Endothelial cell of umbilical vein (primary cell): Measurements from ENCODE around the gene HHATL. TPM values are rescaled to one million over a fixed set of nuclear protein-coding genes. Genes with fewer than 3 reads are reported as not detected.

Experiments
- BruUV-seq: library from RNA; stranded (reverse); fragments of 400-500 nt; replicated peaks from 2 replicates; lab custom pipeline; 2021; lab: Mats Ljungman, UMichigan
- CTCF ChIA-PET: fragments of 300-600, 350-600 bp; sonication (Branson Sonifier 250); formaldehyde crosslinking; loops from one replicate; lab custom pipeline; 2021; ENCODE audit warnings: antibody characterized with exemption, inconsistent platforms; lab: Charles Lee
- POLR2A ChIA-PET: fragments of 300-600, 350-600 bp; sonication (Branson Sonifier 250); formaldehyde crosslinking; loops from one replicate; lab custom pipeline; 2021; ENCODE audit warnings: antibody characterized with exemption, inconsistent platforms; lab: Charles Lee
- DNase-seq: peaks from one replicate; pipeline ENCODE4 v3.0.0-alpha.2; 2011; ENCODE audit warnings: low read depth, low spot score
- FAIRE-seq: peaks from 2 replicates; lab custom pipeline; 2011; peaks lifted over from hg19 to GRCh38; lab: Jason Lieb, UNC
- H2AFZ ChIP-seq: 2 replicates; pipeline ENCODE4 v1.6.0; 2012; ENCODE audit warnings: low read depth, low read length, control low read depth, inconsistent platforms
- H3K27ac ChIP-seq: 2 replicates; pipeline ENCODE4 v1.5.1; 2011; ENCODE audit warnings: low read depth, mild to moderate bottlenecking, control low read depth, low read length, moderate library complexity; ENCODE audit not compliant: insufficient read depth
- H3K27me3 ChIP-seq, 2 experiments: 2 replicates each; pipeline versions ENCODE4 v1.6.0 to v1.6.1; 2011; ENCODE audit warnings: low read length in 2 of 2, mixed read lengths in 1 of 2; ENCODE audit not compliant: control insufficient read depth in 2 of 2, insufficient read depth in 2 of 2
- H3K36me3 ChIP-seq, 2 experiments: 2 replicates in 1 of 2; 3 replicates in 1 of 2; pipeline ENCODE4 v1.5.1; 2011; ENCODE audit warnings: low read length in 2 of 2, mild to moderate bottlenecking in 1 of 2, moderate library complexity in 1 of 2; ENCODE audit not compliant: control insufficient read depth in 2 of 2, insufficient read depth in 2 of 2; ENCODE audit errors: extremely low read depth in 1 of 2
- H3K4me1 ChIP-seq: 3 replicates; pipeline ENCODE4 v1.5.1; 2011; ENCODE audit warnings: mild to moderate bottlenecking, low read length; ENCODE audit not compliant: control insufficient read depth, insufficient read depth; ENCODE audit errors: extremely low read depth
- H3K4me2 ChIP-seq: 2 replicates; pipeline ENCODE4 v1.6.1; 2011; ENCODE audit warnings: low read length, control low read depth, mixed read lengths; ENCODE audit not compliant: insufficient read depth
- H3K4me3 ChIP-seq, 3 experiments: fragments of 200-600 bp in 1 of 3; sonication (generic), shearing (Covaris generic) in 1 of 3; replicated peaks in 1 of 3; 2 replicates each; pipeline ENCODE4 v1.5.1; 2011 to 2016; ENCODE audit warnings: control low read depth in 3 of 3, low read length in 3 of 3, mild to moderate bottlenecking in 2 of 3, inconsistent platforms in 1 of 3, low read depth in 1 of 3, moderate library complexity in 1 of 3; ENCODE audit not compliant: insufficient read depth in 1 of 3
- H3K79me2 ChIP-seq: 2 replicates; pipeline ENCODE4 v1.6.0; 2012; ENCODE audit warnings: low read length, inconsistent platforms; ENCODE audit not compliant: control insufficient read depth, insufficient read depth
- H3K9ac ChIP-seq: replicated peaks from 2 replicates; pipeline ENCODE3; 2011; ENCODE audit warnings: low read length, control low read depth; ENCODE audit not compliant: insufficient read depth; ENCODE audit errors: extremely low read depth
- H3K9me1 ChIP-seq: replicated peaks from 3 replicates; pipeline ENCODE4 v1.6.0; 2011; ENCODE audit warnings: mild to moderate bottlenecking, low read length; ENCODE audit not compliant: control insufficient read depth, insufficient read depth; ENCODE audit errors: extremely low read depth
- H3K9me3 ChIP-seq: replicated peaks from 2 replicates; pipeline ENCODE4 v1.5.1; 2012; ENCODE audit warnings: low read length, inconsistent platforms; ENCODE audit not compliant: control insufficient read depth, insufficient read depth
- H4K20me1 ChIP-seq: replicated peaks from 2 replicates; pipeline ENCODE3; 2011; ENCODE audit warnings: mild to moderate bottlenecking, low read length; ENCODE audit not compliant: control insufficient read depth, insufficient read depth; ENCODE audit errors: extremely low read depth
- CTCF ChIP-seq, 2 donors: IDR thresholded peaks; 1 replicate in 1 of 2; 2 replicates in 1 of 2; pipeline ENCODE4 v1.5.1; 2011; ENCODE audit warnings: low read length in 2 of 2, mild to moderate bottlenecking in 2 of 2, moderate library complexity in 2 of 2, control low read depth in 1 of 2, inconsistent platforms in 1 of 2, low read depth in 1 of 2; ENCODE audit not compliant: insufficient read depth in 1 of 2; ENCODE audit errors: extremely low read depth in 1 of 2
- EZH2 ChIP-seq: IDR thresholded peaks from 2 replicates; pipeline ENCODE4 v1.6.1; 2012; ENCODE audit warnings: borderline replicate concordance, low read depth, mild to moderate bottlenecking, moderate library complexity, low read length, inconsistent platforms; ENCODE audit not compliant: severe bottlenecking
- FOS ChIP-seq: IDR thresholded peaks from 2 replicates; pipeline ENCODE4 v1.6.1; 2011; ENCODE audit warnings: mild to moderate bottlenecking, low read length, moderate library complexity, borderline replicate concordance; ENCODE audit not compliant: insufficient read depth
- GATA2 ChIP-seq: IDR thresholded peaks from 2 replicates; pipeline ENCODE4 v1.7.0; 2011; ENCODE audit warnings: low read depth, mild to moderate bottlenecking, moderate library complexity, mixed read lengths, low read length; ENCODE audit not compliant: insufficient read length, insufficient read depth
- MAX ChIP-seq: IDR thresholded peaks from 2 replicates; pipeline ENCODE4 v1.6.1; 2011; ENCODE audit not compliant: insufficient read depth, insufficient read length
- POLR2A ChIP-seq: IDR thresholded peaks from 2 replicates; pipeline ENCODE4 v1.6.1; 2012; ENCODE audit warnings: low read depth, mild to moderate bottlenecking, control low read depth, low read length
- POLR2AphosphoS5 ChIP-seq: IDR thresholded peaks from 2 replicates; pipeline ENCODE4 v1.6.1; 2012; ENCODE audit warnings: low read depth, mild to moderate bottlenecking, control low read depth, low read length, moderate library complexity; ENCODE audit not compliant: insufficient read depth
- dilution Hi-C: fragments of 300-500 bp; cut with MboI; formaldehyde crosslinking; loops from one replicate; pipeline ENCODE4 v1.15.0; 2019; ENCODE audit warnings: low sequenced_read_pairs; ENCODE audit not compliant: extremely low pct_ligation_motif_present
- intact Hi-C: fragments of 100-400 bp; cut with micrococcal nuclease; formaldehyde crosslinking; loops from one replicate; pipeline ENCODE4 v1.10.0; 2022
- polyA plus RNA-seq, 4 experiments: library from polyadenylated mRNA; depleted of rRNA in 3 of 4; stranded (reverse) in 3 of 4; unstranded in 1 of 4; fragments of >200 nt; gene quantifications; 2 replicates each; pipeline versions ENCODE4 v1.2.1 to v1.2.3, GENCODE V29; 2011 to 2012; ENCODE audit warnings: missing spikeins in 1 of 4
- total RNA-seq: library from RNA; stranded (reverse); gene quantifications from 2 replicates; pipeline ENCODE4 v1.2.3, GENCODE V29; 2021

The HHATL gene
- total and polyA plus RNA-seq, 2 donors (not counting 3 experiments of a cell fraction or from before 2014, with no cell fraction given), result not detected

- H3K4me2 ChIP-seq, result no peak overlapping the region
- no peaks in the 10 kb centered on the region for H4K20me1 ChIP-seq
- BruUV-seq, result no TSS peak
- no peaks in the 10 kb centered on the region for H3K9me3 ChIP-seq
- FAIRE-seq, result no peak
- dilution Hi-C loops, result no loop called here
- intact Hi-C loops, result no loop called here
- H3K9me1 ChIP-seq, result no peaks in the 10 kb centered on the region
- H3K36me3 ChIP-seq, result peaks cover 0 to 10% of the 10 kb centered on the region in 2 experiments
- no peak for DNase-seq
- H3K4me3 ChIP-seq, result no peak overlapping the region
- H3K79me2 ChIP-seq, result peaks cover 2% of the 10 kb centered on the region
- no peaks in the 10 kb centered on the region for H3K4me1 ChIP-seq
- no peak overlapping the region for H3K9ac ChIP-seq
- TF ChIP-seq GATA2 (no peak), FOS (no peak), CTCF (IDR thresholded peaks at IDR 0.05; ENCODE audit: extremely low read depth in 1 of 2, insufficient read depth in 1 of 2, low read depth in 1 of 2, low read length in 2 of 2) (no peak), POLR2A (no peak), MAX (no peak), POLR2AphosphoS5 (no peak), EZH2 (no peak)
- H3K27ac ChIP-seq, result no peak overlapping the region
- no peaks in the 10 kb centered on the region for H3K27me3 ChIP-seq
- ChIA-PET POLR2A (no interaction called here), CTCF (no interaction called here)
- no peak overlapping the region for H2AFZ ChIP-seq
These were observed 41.0 kb downstream of the HHATL start for GRCh38 chr3:42661593-42662022.
